Transverse colon (tissue), 3 donors: ENCODE results near the gene CARMIL1.

Experiments
- CTCF ChIP-seq, 5 experiments: fragments of 200-600 bp in 3 of 5; fragments of 450-650 bp in 2 of 5; sonication (generic) in 3 of 5; IDR thresholded peaks; 1 replicate in 2 of 5; 2 replicates in 3 of 5; pipeline ENCODE4 v1.5.1; 2016 to 2017; ENCODE audit warnings: antibody characterized with exemption in 5 of 5, inconsistent platforms in 3 of 5, mild to moderate bottlenecking in 2 of 5, moderate library complexity in 1 of 5
- POLR2A ChIP-seq: fragments of 450-650 bp; IDR thresholded peaks from one replicate; pipeline ENCODE4 v1.6.1; 2016; ENCODE audit warnings: antibody characterized with exemption, mild to moderate bottlenecking, moderate library complexity

GRCh38 chr6:25242567-25242966 is 36.6 kb upstream of the CARMIL1 start:
- TF ChIP-seq CTCF (IDR thresholded peaks at IDR 0.05) (no peak), POLR2A (no peak)
